Esophagus squamous epithelium (tissue), 5 donors: ENCODE measurements around the gene ERBB3. TPM values are rescaled to one million over a fixed set of nuclear protein-coding genes. Genes with fewer than 3 reads are reported as not detected.
A peak's percentile ranks its signal among the peaks of the same experiment; 100 is the strongest.

Source experiments
- DNase-seq: peaks from one replicate; lab custom pipeline; 2025; lab: John Stamatoyannopoulos, UW
- H3K27ac ChIP-seq, 4 donors: fragments of 200-600 bp; sonication (generic); one replicate each; pipeline ENCODE4 v1.5.1; 2016 to 2019; ENCODE audit warnings: mild to moderate bottlenecking in 1 of 4
- H3K27me3 ChIP-seq, 4 donors: fragments of 200-600 bp; sonication (generic); 1 replicate in 3 of 4; 2 replicates in 1 of 4; pipeline versions ENCODE4 v1.5.1 to v1.6.0; 2017 to 2021; ENCODE audit warnings: antibody characterized with exemption in 1 of 4
- H3K36me3 ChIP-seq, 3 donors: fragments of 200-600 bp; sonication (generic); one replicate each; pipeline ENCODE4 v1.5.1; 2016 to 2019
- H3K4me1 ChIP-seq, 3 donors: fragments of 200-600 bp; sonication (generic); one replicate each; pipeline ENCODE4 v1.5.1; 2017 to 2019
- H3K4me3 ChIP-seq, 4 donors: fragments of 200-600 bp; sonication (generic); 1 replicate in 3 of 4; 2 replicates in 1 of 4; pipeline ENCODE4 v1.5.1; 2016 to 2019; ENCODE audit warnings: mild to moderate bottlenecking in 2 of 4, moderate library complexity in 1 of 4
- H3K9me3 ChIP-seq, 3 donors: fragments of 200-600 bp; sonication (generic); one replicate each; pipeline ENCODE4 v1.5.1; 2016 to 2019
- CTCF ChIP-seq, 6 experiments: fragments of 450-650 bp in 4 of 6; fragments of 200-600 bp in 2 of 6; sonication (generic) in 2 of 6; IDR thresholded peaks; one replicate each; pipeline ENCODE4 v1.5.1; 2016 to 2019; ENCODE audit warnings: antibody characterized with exemption in 6 of 6, mild to moderate bottlenecking in 4 of 6, moderate library complexity in 4 of 6
- POLR2A ChIP-seq, 4 donors: fragments of 450-650 bp; IDR thresholded peaks; one replicate each; pipeline ENCODE4 v1.6.1; 2017; ENCODE audit warnings: antibody characterized with exemption in 4 of 4, mild to moderate bottlenecking in 4 of 4, moderate library complexity in 3 of 4
- WGBS, 2 donors: methylation state at CpG; one replicate each; pipeline ENCODE4 v1.1.5; 2018; 5-methylcytosine and 5-hydroxymethylcytosine counted together
- intact Hi-C: fragments of 100-400 bp; cut with DNase I; formaldehyde crosslinking; loops from one replicate; pipeline ENCODE4 v1.15.0; 2022
- total RNA-seq, 4 donors: library from RNA; depleted of rRNA; stranded (reverse); fragments of >200 nt; gene quantifications; one replicate each; pipeline ENCODE4 v1.1.0, GENCODE V29; 2016
- donor health status: DM: yes; HTN: yes; CAD: no.

ERBB3 gene
- total RNA-seq, 4 donors from 2014 or later = 36.0 to 125 (median 82.8) TPM

- Histone ChIP-seq H3K36me3 (peaks cover 0 to 22% (median 0%) of the 10 kb centered on the region in 3 donors), H3K9me3 (no peaks in the 10 kb centered on the region), H3K4me1 (peaks cover 4 to 60% (median 6%) of the 10 kb centered on the region in 3 donors), H3K4me3 (peak overlapping the region; percentile 67 to 82 (median 78)), H3K27ac (peak overlapping the region; percentile 90 to 99 (median 94)), H3K27me3 (peaks cover 0 to 12% (median 0%) of the 10 kb centered on the region in 4 donors)
- intact Hi-C loops = no loop called here
- TF ChIP-seq CTCF (IDR thresholded peaks at IDR 0.05) = peak; percentile 18 to 94 (median 82)
- peak in 1 of 4 donors; percentile 14 for TF ChIP-seq POLR2A (IDR thresholded peaks at IDR 0.05)
- 1 to 7% methylated on average over 27 to 39 of the region's 50 CpGs for WGBS, 2 donors
- no peak for DNase-seq
Measured at GRCh38 chr12:56078931-56079722, 838 bp upstream of the ERBB3 start.

GRCh38 chr12:56080556-56081138, 682 bp downstream of the ERBB3 start:
- peaks cover 0 to 12% (median 0%) of the 10 kb centered on the region in 4 donors for H3K27me3 ChIP-seq
- H3K4me1 ChIP-seq = peaks cover 4 to 71% (median 6%) of the 10 kb centered on the region in 3 donors
- H3K9me3 ChIP-seq = no peaks in the 10 kb centered on the region
- H3K27ac ChIP-seq = peak overlapping the region; percentile 90 to 99 (median 94)
- no peak for DNase-seq
- 37% methylated on average over 2 of the region's 20 CpGs; no CpG with 5 or more reads in 1 of the 2 donors for WGBS, 2 donors
- peaks cover 0 to 37% (median 0%) of the 10 kb centered on the region in 3 donors for H3K36me3 ChIP-seq
- H3K4me3 ChIP-seq = peak overlapping the region; percentile 67 to 82 (median 78)
- intact Hi-C loops = no loop called here
- TF ChIP-seq POLR2A (IDR thresholded peaks at IDR 0.05) (peak in 1 of 4 donors; percentile 36), CTCF (IDR thresholded peaks at IDR 0.05) (no peak)

GRCh38 chr12:56081393-56082347, 1.7 kb downstream of the ERBB3 start:
- intact Hi-C loops = no loop called here
- Histone ChIP-seq H3K4me3 (peak overlapping the region; percentile 67 to 82 (median 78)), H3K9me3 (no peaks in the 10 kb centered on the region), H3K36me3 (peaks cover 0 to 42% (median 0%) of the 10 kb centered on the region in 3 donors), H3K27me3 (peaks cover 0 to 12% (median 0%) of the 10 kb centered on the region in 4 donors), H3K27ac (peak overlapping the region; percentile 90 to 99 (median 94)), H3K4me1 (peaks cover 4 to 81% (median 6%) of the 10 kb centered on the region in 3 donors)
- DNase-seq = no peak
- TF ChIP-seq CTCF (IDR thresholded peaks at IDR 0.05) (no peak), POLR2A (IDR thresholded peaks at IDR 0.05) (no peak)
- 45 to 71% methylated on average over 1 to 5 of the region's 6 CpGs for WGBS, 2 donors

GRCh38 chr12:56082382-56082781, 2.4 kb downstream of the ERBB3 start:
- Histone ChIP-seq H3K9me3 (no peaks in the 10 kb centered on the region), H3K27me3 (peaks cover 0 to 12% (median 0%) of the 10 kb centered on the region in 4 donors), H3K27ac (peak overlapping the region in 3 of 4 donors; percentile 91 to 99 (median 98)), H3K4me3 (peak overlapping the region in 3 of 4 donors; percentile 67 to 82 (median 81)), H3K4me1 (peaks cover 4 to 88% (median 6%) of the 10 kb centered on the region in 3 donors), H3K36me3 (peaks cover 0 to 49% (median 0%) of the 10 kb centered on the region in 3 donors)
- TF ChIP-seq POLR2A (IDR thresholded peaks at IDR 0.05) = no peak
- TF ChIP-seq CTCF (IDR thresholded peaks at IDR 0.05) = no peak
- 73% methylated on average over 2 of the region's 2 CpGs; no CpG with 5 or more reads in 1 of the 2 donors for WGBS, 2 donors
- no peak for DNase-seq
- intact Hi-C loops = no loop called here
